Measurements from ENCODE around the gene IFNLR1.

DNA sequence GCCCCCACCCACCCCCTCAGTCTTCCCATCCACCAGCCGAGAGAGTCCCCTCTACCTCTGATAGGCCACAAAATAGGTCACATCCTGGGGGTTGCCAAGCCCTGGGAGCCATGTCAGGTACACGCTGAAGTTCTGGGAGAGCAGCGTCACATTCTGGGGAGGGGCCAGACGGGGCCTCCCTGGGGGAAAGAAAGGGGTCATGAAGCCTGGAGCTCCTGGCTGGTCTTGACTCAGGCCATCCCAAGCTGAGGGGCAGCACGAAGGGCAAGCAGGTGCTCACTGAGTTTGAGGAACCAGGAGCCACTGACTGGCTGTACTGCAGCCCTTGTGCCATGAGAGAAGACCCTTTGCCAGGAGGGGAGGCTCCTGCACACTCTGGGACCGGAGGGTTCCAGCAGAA is 6.4 kb downstream of the IFNLR1 start:
- no peak for TF ChIP-seq POLR2A (IDR thresholded peaks at IDR 0.05)
- TF ChIP-seq, protein P1, sequence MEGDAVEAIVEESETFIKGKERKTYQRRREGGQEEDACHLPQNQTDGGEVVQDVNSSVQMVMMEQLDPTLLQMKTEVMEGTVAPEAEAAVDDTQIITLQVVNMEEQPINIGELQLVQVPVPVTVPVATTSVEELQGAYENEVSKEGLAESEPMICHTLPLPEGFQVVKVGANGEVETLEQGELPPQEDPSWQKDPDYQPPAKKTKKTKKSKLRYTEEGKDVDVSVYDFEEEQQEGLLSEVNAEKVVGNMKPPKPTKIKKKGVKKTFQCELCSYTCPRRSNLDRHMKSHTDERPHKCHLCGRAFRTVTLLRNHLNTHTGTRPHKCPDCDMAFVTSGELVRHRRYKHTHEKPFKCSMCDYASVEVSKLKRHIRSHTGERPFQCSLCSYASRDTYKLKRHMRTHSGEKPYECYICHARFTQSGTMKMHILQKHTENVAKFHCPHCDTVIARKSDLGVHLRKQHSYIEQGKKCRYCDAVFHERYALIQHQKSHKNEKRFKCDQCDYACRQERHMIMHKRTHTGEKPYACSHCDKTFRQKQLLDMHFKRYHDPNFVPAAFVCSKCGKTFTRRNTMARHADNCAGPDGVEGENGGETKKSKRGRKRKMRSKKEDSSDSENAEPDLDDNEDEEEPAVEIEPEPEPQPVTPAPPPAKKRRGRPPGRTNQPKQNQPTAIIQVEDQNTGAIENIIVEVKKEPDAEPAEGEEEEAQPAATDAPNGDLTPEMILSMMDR (IDR thresholded peaks at IDR 0.05): no peak
